Osteocyte (in vitro differentiated cells): ENCODE measurements around the gene SART1. TPM values are rescaled to one million over a fixed set of nuclear protein-coding genes. Genes with fewer than 3 reads are reported as not detected.

Experiments used
- DNase-seq: peaks from one replicate; pipeline ENCODE4 v3.0.0; 2021; ENCODE audit warnings: mixed read lengths; ENCODE audit not compliant: unreplicated experiment; ENCODE audit errors: extremely low spot score
- H3K27ac Mint-ChIP-seq: one replicate; pipeline ENCODE4 v1.8.0; 2021; ENCODE audit warnings: mild to moderate bottlenecking, mixed read lengths; ENCODE audit not compliant: unreplicated experiment
- H3K27me3 Mint-ChIP-seq: one replicate; pipeline ENCODE4 v1.8.0; 2021; ENCODE audit warnings: mixed read lengths; ENCODE audit not compliant: unreplicated experiment
- H3K36me3 Mint-ChIP-seq: one replicate; pipeline ENCODE4 v1.8.0; 2021; ENCODE audit warnings: mixed read lengths; ENCODE audit not compliant: unreplicated experiment
- H3K4me1 Mint-ChIP-seq: one replicate; pipeline ENCODE4 v1.8.0; 2021; ENCODE audit warnings: mixed read lengths; ENCODE audit not compliant: unreplicated experiment
- H3K4me3 Mint-ChIP-seq: one replicate; pipeline ENCODE4 v1.8.0; 2021; ENCODE audit warnings: mild to moderate bottlenecking, moderate library complexity, mixed read lengths; ENCODE audit not compliant: unreplicated experiment
- H3K9me3 Mint-ChIP-seq: one replicate; pipeline ENCODE4 v1.8.0; 2021; ENCODE audit warnings: mixed read lengths; ENCODE audit not compliant: unreplicated experiment
- CTCF ChIP-seq: fragments of 200-600 bp; sonication (generic); IDR thresholded peaks from 2 replicates; pipeline ENCODE4 v1.5.0; 2021; ENCODE audit warnings: antibody characterized with exemption, mild to moderate bottlenecking, moderate library complexity
- total RNA-seq: library from RNA; stranded (reverse); gene quantifications from 2 replicates; pipeline ENCODE4 v1.2.1, GENCODE V29; 2021

Gene SART1
- total RNA-seq, 1 donor from 2014 or later, result 55.9 TPM

- H3K4me3 Mint-ChIP-seq, result peak within 1 kb of the TSS; percentile 88
- peaks cover 23% of the 10 kb centered on the region for H3K36me3 Mint-ChIP-seq
- no peaks in the 10 kb centered on the region for H3K27me3 Mint-ChIP-seq
- peak within 1 kb of the TSS; percentile 98 for H3K27ac Mint-ChIP-seq
- TF ChIP-seq CTCF, result no peak
- DNase-seq, result peak; percentile 99
- peaks cover 42% of the 10 kb centered on the region for H3K4me1 Mint-ChIP-seq
- H3K9me3 Mint-ChIP-seq, result no peaks in the 10 kb centered on the region
Observed at GRCh38 chr11:65919141-65919572, 42.4 kb upstream of the SART1 start, which contains the start of gene DRAP1. Gene DRAP1 (plus strand): TSS chr11:65919426. CDS start chr11:65919502, 76 bp downstream.

DNA sequence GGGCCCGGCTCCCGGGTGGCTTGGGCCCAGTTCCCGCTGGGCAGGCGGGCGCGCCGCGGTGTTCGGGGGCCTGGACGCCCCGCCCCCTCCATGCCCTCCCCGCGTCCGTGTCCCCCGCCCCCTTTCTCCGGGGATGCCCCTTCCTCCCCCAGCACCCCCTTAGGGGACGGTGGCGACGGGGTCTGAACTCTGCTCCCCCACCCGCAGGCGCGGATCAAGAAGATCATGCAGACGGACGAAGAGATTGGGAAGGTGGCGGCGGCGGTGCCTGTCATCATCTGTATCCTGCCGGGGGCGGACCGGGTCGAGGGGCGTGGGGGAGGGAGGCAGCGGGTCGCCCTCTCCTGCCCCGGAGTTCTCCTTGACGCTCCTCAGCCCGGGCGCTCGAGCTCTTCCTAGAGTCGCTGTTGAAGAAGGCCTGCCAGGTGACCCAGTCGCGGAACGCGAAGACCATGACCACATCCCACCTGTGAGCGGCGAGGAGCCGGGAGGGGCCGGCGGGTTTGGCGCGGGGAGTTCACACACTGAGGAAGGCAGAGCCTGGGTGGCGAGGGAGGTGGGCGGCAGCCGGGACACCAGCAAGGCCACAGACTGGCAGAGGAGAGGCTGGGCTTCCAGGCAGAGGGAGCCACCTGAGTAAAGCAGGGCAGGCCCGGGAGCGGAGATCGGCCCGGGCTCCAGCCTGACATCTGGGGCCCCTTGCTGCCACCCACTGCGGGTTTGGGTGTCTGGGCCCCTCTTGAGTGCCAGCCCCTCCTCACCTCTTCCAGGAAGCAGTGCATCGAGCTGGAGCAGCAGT, 41.8 kb upstream of the SART1 start:
- H3K4me3 Mint-ChIP-seq, result peak overlapping the region; percentile 88
- peaks cover 36% of the 10 kb centered on the region for H3K4me1 Mint-ChIP-seq
- H3K9me3 Mint-ChIP-seq, result no peaks in the 10 kb centered on the region
- H3K27ac Mint-ChIP-seq, result peak overlapping the region; percentile 65
- no peak for DNase-seq
- no peak for TF ChIP-seq CTCF
- H3K27me3 Mint-ChIP-seq, result no peaks in the 10 kb centered on the region
- peaks cover 23% of the 10 kb centered on the region for H3K36me3 Mint-ChIP-seq

DNA sequence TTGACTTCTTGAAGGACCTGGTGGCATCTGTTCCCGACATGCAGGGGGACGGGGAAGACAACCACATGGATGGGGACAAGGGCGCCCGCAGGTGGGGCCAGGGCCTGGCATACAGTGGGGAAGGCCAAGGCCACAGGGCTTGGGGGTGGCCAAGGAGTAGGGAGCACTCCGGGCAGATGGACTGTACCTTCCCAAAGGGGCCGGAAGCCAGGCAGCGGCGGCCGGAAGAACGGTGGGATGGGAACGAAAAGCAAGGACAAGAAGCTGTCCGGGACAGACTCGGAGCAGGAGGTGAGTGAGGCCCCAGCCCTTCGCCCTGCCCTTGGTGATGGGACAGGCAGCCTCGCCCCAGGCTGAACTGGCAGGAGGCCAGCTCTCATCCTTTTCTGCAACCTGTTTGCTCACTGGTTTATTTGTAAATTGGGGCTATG, 41.1 kb upstream of the SART1 start:
- peaks cover 23% of the 10 kb centered on the region for H3K36me3 Mint-ChIP-seq
- no peaks in the 10 kb centered on the region for H3K27me3 Mint-ChIP-seq
- H3K27ac Mint-ChIP-seq, result peak overlapping the region; percentile 65

GRCh38 chr11:65921033-65921555, 40.4 kb upstream of the SART1 start:
- Mint-ChIP-seq H3K9me3 (no peaks in the 10 kb centered on the region), H3K27ac (no peak overlapping the region), H3K27me3 (no peaks in the 10 kb centered on the region), H3K36me3 (peaks cover 23% of the 10 kb centered on the region), H3K4me1 (peaks cover 23% of the 10 kb centered on the region), H3K4me3 (peak overlapping the region; percentile 88)
- DNase-seq, result no peak
- TF ChIP-seq CTCF, result no peak

More for the DNA sequence above, 41.1 kb upstream of the SART1 start:
- peak overlapping the region; percentile 88 for H3K4me3 Mint-ChIP-seq
- peaks cover 30% of the 10 kb centered on the region for H3K4me1 Mint-ChIP-seq
- no peak for TF ChIP-seq CTCF
- no peaks in the 10 kb centered on the region for H3K9me3 Mint-ChIP-seq
- no peak for DNase-seq

DNA sequence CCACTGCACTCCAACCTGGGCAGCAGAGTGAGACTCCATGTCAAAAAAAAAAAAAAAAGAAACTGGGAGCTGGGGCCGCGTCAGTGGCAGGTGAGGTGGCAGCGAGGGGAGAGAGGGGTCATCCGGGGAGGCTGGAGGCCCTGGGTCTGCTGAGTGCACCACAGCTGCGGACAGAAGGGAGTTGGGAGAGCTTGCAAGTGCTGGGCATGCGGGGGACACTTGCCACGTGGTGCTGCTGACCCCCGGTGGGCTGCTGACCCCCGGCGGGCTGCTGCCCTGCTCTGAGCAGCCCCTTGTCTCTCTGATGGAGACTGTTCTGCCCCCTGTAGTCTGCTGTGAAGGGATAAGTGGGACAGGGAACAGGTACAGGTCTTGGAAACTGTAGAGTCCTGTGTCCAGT, 39.7 kb upstream of the SART1 start:
- H3K9me3 Mint-ChIP-seq, result no peaks in the 10 kb centered on the region
- H3K36me3 Mint-ChIP-seq, result peaks cover 20% of the 10 kb centered on the region
- no peaks in the 10 kb centered on the region for H3K27me3 Mint-ChIP-seq
- DNase-seq, result no peak
- peaks cover 15% of the 10 kb centered on the region for H3K4me1 Mint-ChIP-seq
- H3K4me3 Mint-ChIP-seq, result no peak overlapping the region
- TF ChIP-seq CTCF, result no peak
- no peak overlapping the region for H3K27ac Mint-ChIP-seq
